Measurements from ENCODE around the gene POLQ.
"Not testable (repeated sequence)": the region's sequence is repeated elsewhere in the genome, so short reads cannot be mapped to it uniquely, and the experiment has no call there.

The POLQ gene

DNA sequence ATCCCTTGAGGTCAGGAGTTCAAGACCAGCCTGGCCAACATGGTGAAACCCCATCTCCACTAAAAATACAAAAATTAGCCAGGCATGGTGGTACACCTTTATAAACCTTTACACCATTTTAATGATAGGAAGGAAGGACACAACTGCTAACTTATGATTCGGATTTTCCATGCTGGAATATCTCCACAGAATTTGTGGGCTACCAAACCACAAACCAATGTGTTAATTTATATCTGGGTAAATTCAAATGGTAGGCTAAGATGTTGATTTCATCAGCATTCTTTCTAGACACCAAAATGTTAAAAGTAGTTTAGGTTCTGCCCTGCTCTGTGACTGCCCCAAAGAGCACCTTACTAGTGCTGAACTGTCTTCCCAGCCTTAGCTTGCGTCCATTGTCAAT is 72.8 kb downstream of the POLQ start:
- Histone ChIP-seq H3K27ac (no peak overlapping the region), H3K4me1 (no peaks in the 10 kb centered on the region), H3K4me3 (no peak overlapping the region), H3K36me3 (no peaks in the 10 kb centered on the region), H3K9me3 (no peaks in the 10 kb centered on the region), H3K27me3 (no peaks in the 10 kb centered on the region)
- intact Hi-C loops (cut with DNase I; ENCODE audit: low total_unique reads), result no loop called here
- TF ChIP-seq, protein P1, sequence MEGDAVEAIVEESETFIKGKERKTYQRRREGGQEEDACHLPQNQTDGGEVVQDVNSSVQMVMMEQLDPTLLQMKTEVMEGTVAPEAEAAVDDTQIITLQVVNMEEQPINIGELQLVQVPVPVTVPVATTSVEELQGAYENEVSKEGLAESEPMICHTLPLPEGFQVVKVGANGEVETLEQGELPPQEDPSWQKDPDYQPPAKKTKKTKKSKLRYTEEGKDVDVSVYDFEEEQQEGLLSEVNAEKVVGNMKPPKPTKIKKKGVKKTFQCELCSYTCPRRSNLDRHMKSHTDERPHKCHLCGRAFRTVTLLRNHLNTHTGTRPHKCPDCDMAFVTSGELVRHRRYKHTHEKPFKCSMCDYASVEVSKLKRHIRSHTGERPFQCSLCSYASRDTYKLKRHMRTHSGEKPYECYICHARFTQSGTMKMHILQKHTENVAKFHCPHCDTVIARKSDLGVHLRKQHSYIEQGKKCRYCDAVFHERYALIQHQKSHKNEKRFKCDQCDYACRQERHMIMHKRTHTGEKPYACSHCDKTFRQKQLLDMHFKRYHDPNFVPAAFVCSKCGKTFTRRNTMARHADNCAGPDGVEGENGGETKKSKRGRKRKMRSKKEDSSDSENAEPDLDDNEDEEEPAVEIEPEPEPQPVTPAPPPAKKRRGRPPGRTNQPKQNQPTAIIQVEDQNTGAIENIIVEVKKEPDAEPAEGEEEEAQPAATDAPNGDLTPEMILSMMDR (IDR thresholded peaks at IDR 0.05), result no peak
- no peak for DNase-seq

DNA sequence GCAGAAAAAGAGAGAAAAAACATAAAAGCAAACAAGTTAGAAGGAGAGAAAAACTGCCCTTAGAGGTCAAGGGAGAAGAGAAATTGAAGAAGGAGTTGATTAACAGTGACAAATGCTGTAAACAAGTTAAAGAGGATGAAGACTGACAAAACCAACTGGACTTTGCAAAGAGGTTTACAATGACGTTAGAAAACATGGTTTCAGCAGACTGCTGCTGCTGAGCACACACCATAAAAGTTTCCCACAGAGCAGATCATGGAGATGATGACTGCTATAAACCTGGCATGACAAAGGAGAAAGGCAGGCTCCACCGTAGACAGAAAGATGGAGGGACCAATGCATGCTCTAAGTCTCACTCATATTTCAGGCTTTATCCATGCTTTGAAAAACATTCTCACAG is 78.7 kb downstream of the POLQ start:
- DNase-seq, result no peak
- TF ChIP-seq, protein P1 (IDR thresholded peaks at IDR 0.05), result no peak

DNA sequence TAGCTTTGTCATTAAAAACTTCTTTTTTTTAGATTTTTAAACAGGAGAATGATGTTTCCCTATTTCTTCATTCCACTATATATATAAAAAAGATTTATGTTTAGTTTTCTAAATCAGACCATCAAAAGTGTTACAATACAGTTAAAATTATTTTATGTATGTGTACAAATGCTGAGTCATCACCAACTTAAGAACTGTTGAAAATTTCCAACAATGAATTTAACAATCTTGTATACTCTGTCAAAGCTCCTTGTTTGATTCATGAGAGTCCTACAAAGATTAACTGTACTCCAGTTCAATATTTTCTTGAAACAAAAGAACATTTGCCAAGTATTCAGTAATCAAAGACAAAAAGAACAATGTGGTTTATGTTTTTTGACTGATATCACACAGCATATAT is 82.0 kb downstream of the POLQ start:
- TF ChIP-seq, protein P1 (IDR thresholded peaks at IDR 0.05), result no peak
- intact Hi-C loops (cut with DNase I; ENCODE audit: low total_unique reads), result no loop called here
- Histone ChIP-seq H3K36me3 (no peaks in the 10 kb centered on the region), H3K27ac (no peak overlapping the region), H3K4me1 (no peaks in the 10 kb centered on the region), H3K9me3 (no peaks in the 10 kb centered on the region), H3K27me3 (no peaks in the 10 kb centered on the region), H3K4me3 (no peak overlapping the region)
- DNase-seq, result no peak

More for the DNA sequence above, 78.7 kb downstream of the POLQ start:
- Histone ChIP-seq H3K9me3 (no peaks in the 10 kb centered on the region), H3K27ac (no peak overlapping the region), H3K27me3 (no peaks in the 10 kb centered on the region), H3K4me3 (no peak overlapping the region), H3K4me1 (no peaks in the 10 kb centered on the region), H3K36me3 (no peaks in the 10 kb centered on the region)
- intact Hi-C loops (cut with DNase I; ENCODE audit: low total_unique reads), result no loop called here

DNA sequence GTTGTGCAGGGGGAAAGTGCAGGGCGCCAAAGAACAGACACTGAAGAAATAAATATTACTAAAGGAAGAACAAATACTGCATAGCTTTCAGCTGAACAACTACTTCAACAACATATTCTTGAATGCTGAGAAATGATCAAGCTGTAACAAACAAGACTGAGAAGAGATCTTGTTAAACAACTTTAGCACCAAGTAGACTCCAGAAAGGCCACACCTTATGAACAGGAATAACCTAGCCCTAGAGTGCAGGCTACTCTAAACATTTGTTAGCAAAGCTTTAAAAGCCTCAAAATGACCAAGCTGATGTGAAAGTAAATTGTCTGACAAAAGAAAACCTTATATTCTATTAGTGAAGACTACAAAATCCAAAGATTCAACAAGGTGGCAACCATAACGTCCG is 83.2 kb downstream of the POLQ start:
- no peaks in the 10 kb centered on the region for H3K4me1 ChIP-seq
- H3K27me3 ChIP-seq, result no peaks in the 10 kb centered on the region
- no peak overlapping the region for H3K4me3 ChIP-seq
- no peak for DNase-seq
- intact Hi-C loops (cut with DNase I; ENCODE audit: low total_unique reads), result no loop called here
- no peak overlapping the region for H3K27ac ChIP-seq
- no peaks in the 10 kb centered on the region for H3K9me3 ChIP-seq
- no peaks in the 10 kb centered on the region for H3K36me3 ChIP-seq
- TF ChIP-seq, protein P1 (IDR thresholded peaks at IDR 0.05), result no peak

DNA sequence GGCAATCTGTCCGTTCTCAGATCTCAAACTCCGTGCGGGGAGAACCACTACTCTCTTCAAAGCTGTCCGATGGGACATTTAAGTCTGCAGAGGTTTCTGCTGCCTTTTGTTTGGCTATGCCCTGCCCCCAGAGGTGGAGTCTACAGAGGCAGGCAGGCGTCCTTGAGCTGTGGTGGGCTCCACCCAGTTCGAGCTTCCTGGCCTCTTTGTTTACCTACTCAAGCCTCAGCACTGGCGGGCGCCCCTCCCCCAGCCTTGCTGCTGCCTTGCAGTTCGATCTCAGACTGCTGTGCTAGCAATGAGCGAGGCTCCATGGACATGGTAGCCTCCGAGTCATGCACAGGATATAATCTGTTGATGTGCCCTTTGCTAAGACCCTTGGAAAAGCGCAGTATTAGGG is 94.0 kb downstream of the POLQ start:
- H3K4me3 ChIP-seq; DNase-seq; H3K27me3 ChIP-seq; H3K27ac ChIP-seq; intact Hi-C loops (cut with DNase I; ENCODE audit: low total_unique reads); H3K9me3 ChIP-seq; H3K36me3 ChIP-seq; H3K4me1 ChIP-seq: not testable (repeated sequence)

DNA sequence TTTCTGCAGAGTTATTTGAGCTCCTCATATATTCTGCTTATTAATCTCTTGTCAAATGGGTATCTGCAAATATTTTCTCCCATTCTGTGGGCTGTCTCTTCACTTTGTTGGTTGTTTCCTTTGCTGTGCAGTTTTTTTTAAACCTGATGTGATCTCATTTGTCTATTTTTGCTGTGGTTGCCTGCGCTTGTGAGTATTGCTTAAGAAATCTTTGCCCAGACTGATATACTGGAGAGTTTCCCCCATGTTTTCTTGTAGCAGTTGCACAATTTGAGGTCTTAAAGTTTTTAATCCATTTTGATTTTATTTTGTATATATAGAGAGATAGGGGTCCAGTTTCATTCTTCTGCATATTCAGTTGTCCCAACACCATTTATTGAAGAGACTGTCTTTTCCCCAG is 102.3 kb downstream of the POLQ start:
- DNase-seq, result no peak
- TF ChIP-seq, protein P1 (IDR thresholded peaks at IDR 0.05), result no peak
- no peaks in the 10 kb centered on the region for H3K27me3 ChIP-seq
- H3K36me3 ChIP-seq, result no peaks in the 10 kb centered on the region
- H3K9me3 ChIP-seq, result no peaks in the 10 kb centered on the region
- no peak overlapping the region for H3K27ac ChIP-seq
- H3K4me3 ChIP-seq, result no peak overlapping the region
- no peaks in the 10 kb centered on the region for H3K4me1 ChIP-seq
- intact Hi-C loops (cut with DNase I; ENCODE audit: low total_unique reads), result no loop called here

Data from tibial artery (tissue), 4 donors.